ENCODE results near the gene LRIG1.

The LRIG1 gene

DNA sequence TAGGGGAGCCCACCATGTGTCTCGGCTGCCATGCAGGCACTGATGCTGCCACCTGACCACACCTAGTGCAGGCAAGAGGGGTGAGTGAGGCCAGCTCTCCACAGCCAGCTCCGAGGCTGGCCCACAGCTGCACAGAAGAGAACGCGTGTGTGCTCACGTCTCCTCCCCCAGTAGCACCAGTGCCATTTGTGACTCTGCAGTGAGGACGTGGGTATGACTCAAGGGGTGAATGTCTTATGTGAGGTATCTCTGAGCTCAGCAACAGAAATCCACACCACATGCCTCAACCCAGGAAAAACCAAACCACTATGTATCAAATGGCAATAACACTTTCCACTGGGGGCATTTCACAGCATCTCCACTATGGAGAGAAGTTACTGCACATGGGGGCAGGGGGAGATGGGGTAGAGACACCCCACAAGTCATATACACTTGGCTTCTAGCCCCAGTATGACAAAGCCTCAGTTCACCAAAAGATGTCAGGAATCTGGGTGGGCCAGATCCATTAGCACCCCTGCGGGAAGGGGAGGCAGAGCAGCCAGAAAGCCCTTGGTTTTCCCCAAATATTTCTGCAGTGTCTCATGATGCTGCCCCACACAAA, 87.6 kb downstream of the LRIG1 start:
- no peak for DNase-seq

DNA sequence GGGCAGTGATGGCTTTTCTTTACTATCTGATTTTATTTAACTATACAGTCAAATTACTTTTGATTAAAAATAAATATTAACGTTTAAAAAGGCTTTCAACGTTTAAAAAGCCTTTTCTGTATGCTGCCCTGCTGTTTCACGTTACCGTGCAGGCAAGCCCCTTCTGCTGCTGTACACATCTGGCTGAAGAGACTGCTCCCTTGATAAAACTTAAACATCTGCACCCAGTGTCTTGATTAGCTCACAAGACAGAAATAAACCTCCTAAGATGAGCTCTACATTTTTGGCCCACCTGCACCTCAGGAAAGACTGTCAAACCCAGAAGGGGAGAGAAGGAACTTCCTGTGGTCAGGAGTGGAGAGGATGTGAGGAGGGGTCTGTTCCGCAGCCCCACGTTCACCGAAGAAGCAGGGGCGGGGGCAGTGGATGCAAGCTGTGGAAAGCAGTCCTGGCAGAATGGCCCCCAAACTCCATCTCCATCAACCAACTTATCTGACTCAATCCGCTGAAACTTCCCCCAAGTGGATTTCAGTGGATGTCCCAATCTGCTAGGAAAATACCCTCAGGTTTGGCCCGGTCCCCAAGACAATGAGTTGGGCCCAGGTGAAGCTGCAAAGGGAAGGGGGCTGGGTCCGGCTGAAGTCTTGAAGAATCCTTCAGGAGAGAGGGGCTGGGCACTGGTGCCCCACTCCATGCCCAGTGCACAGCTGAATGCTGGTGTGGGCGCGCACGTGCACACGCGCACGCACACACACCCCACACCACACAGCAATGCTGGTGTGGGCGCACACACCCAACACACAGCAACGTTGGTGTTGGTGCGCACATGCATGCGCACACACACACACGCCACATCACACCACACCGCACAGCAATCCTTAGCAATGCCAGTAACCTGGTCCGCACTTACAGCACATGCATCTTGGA, 88.6 kb downstream of the LRIG1 start:
- no peak for DNase-seq

DNA sequence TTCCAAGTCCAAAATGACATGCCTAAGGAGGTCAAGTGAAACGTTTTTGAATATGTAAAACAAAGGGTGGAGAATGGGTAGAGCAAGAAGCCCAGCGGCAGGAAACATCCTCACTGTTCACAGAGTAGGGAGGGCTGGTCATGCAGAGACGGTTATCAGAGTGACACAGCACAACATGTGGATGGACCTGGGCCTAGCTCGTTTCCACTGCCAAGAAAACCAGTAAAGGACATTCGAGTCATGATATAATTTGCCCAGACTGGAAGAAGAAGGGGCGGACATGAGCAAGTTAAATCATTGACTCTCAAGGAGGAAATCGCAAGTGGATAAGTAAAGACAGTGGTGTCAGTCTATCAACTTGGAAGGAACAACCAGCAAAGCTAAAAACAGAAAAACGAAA, 89.3 kb downstream of the LRIG1 start:
- no peak for DNase-seq

DNA sequence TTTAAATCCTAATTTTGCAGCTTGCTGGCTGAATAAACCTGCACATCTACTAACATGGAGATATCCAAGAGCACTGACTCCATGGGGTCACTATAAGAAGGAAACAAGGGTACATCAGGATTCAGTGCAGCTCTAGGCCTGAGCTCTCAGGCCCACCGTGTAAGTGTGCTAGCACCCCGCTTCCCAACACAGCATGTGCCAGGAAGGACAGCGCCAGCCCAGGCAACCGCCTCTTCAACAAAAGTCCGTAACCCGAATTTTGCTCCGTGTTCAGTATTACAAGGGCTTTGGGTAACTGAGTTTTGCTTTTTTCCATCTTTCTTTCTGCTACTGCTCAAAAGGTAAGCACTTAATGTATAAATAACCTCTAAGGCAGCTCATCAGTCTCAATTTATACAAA, 89.8 kb downstream of the LRIG1 start:
- DNase-seq: no peak

DNA sequence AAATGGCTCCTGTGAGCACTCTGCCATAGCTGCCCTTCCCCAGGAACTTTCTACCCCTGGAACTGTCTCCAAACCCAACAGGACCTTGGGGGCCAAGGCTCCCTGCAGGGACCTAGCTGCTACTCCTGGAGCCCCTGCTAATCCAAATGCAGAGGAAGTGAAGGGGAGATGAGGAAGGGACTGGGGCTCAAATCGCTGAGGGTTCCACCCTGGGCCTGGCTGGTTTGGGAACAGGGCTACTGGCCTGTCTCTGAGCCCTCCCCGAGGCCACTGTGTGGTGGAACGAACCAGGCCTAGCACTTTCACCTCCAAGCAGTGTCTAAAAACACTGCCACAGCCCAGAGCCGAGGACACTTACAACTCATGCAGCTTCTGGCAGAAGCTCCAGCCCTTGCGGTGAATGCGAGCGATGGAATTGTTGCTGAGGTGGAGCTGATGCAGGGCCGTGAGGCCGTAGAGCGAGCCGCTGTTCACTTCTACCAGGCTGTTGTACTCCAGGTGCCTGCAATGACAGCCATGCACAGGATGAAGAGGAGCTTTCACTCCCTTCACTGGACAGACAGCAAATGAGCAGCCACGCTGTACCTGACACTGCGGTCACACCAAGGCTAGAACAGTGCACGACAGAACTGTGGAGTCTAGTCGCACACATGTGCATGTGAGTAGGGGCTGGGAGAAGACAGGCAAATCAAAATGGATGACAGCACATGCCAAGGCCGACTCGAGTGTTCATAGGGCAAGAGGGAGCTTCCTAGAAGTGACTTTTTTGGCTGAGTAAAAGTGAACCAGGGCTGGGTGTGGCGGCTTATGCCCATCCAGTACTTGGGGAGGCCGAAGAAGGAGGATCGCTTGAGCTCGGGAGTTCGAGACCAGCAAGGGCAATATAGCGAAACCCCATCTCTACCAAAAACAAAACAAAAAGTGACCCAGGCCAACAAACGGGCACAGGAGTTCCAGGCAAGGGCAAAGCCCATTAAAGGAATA, 90.8 kb downstream of the LRIG1 start:
- no peak for DNase-seq

DNA sequence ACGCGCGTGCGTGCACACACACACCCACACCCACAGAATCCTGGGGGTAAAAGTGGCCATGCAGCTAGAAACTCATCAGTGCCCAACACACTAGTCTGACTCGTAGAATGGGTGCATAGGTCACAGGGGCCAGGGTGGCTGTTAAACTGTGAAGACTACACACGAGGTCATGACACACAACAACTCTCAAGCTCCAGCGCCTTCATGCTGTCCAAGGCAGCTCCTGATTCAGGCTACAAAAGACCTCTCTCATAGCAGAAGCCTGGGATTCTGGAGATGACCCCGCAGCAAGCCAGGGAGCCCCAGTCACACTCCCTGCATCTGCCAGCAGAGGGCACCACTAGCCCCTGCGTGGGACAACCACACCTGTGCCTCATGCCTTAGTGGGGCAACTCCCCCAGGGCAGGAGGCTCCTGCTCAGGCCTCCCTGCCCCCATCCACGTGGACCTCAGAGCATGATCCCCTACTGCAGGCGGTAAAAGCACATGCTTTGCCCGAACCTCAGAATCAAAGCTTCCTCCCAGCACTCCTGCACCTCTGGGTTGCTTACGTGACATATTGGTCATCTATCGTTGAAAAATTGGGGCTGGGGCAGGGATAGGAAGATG, 93.1 kb downstream of the LRIG1 start:
- no peak for DNase-seq

DNA sequence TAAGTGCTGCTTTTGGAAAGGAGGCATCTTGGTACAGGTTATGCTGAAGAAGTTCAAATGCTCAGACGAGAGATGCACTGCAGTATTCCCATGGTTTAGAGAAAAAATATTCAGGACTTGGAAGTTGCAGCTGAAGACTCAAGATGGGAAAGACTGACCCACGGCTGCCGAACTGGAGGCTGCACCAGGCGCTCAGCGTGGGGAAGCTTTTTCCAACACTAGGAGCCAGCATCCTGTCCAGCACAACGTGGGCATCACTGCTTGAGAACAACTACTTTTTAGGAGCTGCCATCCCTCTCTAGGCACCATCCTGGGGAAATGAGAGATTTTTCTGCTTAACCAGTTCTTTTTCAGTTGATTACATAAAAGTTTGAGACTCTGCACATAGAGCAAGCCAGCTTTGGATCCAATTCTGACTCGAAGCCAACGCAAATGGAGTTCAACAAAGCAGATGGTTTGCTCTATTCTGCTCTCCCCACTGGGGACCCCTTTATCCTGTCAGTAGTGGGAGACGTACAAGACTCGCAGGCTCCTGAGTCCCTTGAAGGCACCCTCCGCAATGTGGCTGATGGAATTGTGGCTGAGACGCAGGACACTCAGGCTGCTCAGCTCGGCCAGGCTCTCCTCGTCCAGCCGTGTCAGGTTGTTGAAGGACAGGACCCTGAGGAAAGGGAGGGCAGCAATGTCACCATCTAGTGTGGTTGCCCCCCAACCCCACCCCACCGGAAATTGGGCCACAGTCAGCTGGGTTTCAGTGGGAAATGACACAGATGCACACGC, 93.8 kb downstream of the LRIG1 start:
- DNase-seq: no peak

DNA sequence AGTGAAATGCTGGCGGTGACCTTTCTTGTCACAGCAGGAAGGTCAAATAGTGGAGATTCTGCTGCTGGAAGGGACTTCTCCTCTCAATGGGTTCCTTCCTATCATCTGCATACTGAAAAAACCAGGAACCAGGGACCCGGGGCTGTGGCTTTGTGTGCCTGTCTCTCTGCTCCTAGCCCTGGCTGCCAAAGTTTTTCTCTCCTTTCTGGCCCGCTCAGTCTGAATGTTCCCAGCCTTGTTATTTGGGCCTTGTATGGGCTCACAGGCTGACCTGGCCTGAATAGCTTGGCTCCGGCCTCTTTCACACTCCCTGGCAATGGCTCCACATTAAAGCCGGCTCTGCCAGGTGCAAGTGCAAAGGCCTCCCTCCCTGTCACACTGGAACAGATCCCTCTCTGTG, 94.7 kb downstream of the LRIG1 start:
- no peak for DNase-seq

DNA sequence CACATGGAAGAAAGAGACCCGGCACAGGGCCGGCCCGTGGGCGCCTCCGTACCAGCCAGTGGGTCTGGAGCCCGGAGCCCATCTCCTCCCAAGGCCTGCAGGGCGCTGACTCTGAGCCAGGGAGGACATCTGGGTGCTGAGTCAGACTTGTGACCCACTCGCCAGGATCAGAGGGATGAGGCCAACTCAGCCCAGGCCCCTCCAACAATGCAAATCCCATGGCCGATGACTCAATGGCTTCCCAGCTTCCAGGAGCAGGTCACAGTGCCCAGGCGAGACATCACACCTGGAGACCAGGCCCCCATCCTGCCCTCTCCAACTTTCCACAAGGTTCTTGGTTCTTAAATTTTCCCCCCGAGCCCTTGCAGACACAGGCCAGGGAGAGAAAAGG, 95.1 kb downstream of the LRIG1 start:
- no peak for DNase-seq

DNA sequence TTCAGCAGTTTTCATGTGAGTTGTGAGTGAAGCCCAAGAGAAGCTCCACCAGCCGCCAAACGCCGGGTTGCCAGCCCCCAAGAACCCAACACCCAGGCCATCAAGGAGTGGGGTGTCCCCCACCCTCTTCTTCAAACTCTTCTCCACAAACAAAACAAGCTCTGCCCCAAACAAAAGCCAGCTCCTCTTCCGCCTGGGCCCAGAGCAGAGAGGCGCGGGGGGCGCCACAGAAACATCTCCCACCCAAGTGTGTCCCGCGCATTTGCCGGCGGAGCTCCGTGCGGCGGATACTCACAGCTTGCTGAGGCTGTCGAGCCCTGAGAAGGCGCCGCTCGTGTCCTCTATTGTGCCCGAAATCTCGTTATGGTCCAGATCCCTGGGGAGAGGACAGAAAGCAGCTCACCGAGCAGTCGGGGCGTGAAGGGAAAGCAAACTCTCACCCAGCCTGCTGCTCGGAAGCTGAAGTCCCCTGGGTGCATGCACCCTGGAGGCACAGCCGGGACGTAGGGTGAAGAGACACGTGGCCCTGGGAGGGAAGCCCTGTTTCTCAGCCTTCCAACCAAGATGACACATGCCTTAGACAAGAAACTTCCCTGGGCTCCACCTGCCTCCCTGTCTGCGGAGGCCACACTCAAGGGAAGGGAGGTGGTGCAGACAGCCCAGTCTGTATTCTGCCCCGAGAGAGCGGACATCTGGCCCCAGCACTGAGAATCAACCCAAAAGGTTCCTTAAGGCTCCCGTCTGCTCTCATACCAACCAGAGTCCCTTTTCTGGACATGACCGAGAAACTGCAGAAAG, 95.7 kb downstream of the LRIG1 start:
- DNase-seq: no peak

DNA sequence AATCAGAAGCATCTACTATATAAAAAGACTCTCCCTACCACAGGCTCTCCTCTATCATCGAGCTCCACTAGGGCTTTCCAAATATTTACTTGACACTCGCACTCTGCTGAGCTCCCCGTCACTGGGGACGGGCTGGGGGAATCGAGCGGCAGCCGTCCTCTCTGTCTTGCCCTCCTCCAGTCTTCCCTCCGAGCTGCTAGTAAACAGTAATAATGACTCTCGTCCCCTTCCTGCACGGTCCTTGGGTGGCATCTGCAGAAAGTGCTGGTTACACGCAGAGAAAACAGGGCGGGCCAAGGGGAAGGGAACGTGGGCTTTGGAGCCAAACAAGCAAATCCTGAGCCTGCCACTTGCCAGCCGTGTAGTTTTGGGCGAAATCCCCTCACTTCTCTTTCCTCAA, 96.6 kb downstream of the LRIG1 start:
- DNase-seq: no peak

DNA sequence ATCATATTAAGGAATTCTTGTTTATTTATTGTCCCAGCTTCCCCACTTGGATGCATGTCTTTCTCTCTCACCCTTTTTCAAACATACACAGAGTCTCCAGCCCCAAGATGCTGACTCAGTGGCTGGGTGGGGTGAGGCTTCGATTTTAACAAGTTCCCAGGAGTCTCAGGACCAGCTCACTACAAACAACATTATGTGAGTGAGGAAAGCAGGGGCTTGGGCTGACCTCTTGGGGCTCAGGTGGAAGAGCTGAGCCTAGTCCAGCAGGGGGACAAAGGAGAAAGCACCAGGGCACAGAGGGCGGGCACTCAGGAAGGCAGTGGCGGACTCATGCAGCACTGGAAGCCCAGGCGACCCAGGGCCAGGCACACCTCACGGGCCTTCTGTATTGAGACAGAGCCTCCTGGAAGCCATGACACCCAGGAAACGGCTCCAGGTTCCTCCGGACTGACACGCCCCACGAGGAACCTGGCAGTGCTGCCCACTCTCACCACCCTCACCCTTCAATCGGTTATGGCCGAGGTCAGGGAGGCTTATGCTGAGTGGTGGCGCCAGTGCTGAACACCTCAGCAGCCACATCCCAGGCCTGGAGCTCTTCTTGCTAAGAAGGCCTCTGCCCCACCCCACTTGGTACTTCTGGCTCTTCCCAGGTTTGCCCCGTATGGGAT, 97.4 kb downstream of the LRIG1 start:
- DNase-seq: no peak

DNA sequence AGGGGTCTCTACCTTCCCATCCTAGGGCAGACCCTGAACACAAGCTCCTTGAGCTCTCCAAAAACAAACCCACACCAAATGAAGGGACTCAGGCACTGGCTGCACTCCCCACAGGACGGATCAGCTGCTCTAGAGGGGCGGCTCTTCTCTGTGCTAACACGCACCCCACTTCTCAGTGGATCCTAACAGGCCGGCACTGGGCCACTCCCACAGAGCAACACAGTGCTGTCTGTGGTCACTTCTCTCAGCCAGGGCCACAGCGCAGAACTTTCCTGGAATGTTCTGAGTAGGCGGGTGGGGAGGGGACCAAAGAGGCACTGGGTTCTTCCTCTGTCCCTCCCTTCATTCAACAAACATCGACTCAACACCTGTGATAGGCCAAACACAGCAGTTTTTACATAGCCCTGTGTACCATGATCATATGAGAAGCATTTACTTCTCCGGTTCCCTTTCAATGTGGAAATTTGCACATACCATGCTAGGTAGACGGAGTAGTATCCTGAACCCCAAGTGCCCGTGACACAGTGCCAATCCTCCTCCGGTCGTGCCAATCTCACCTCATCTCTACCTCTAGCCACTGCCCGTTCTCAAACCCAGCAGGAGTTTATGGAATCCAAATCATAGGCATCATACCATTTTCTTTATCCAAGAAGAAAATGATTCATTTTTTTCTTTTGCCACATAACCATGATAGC, 98.1 kb downstream of the LRIG1 start:
- no peak for DNase-seq

DNA sequence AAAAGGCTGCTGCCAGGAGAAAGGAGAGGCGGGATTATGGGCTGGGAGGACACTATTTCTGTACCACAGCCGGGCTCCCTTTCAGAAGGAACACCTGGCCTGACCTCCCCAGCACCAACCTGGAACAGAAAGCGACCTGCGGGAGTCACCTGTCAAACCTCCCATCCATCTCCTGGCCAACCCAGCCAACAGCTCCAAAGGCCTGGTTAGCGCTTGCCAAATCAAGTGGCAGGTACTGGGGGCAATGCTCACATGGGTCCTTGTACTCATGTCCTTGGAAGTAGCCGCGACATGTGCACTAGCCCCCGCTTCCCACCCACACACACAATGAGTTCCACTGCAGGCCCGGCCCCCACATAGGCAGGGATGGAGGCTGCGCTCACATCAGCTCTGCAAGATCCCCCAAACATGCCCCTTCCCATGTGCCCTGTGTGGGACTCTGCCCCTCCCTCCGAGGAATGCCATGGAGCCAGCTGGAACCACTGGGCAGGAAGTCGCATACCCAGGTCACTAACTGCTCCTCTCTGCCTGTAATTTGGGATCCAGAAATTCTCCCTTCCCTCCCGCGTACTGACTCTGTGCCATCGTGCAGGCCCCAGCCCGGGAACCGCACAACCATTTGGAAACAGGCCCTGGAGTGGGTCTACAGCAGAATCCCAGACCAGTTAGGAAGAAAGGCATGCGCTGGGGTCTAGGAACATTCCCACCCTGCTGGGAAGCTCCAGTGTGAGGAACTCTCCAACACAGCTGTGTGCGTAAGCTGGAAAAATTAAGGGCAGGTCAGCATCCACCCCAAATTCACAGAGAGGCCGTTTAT, 98.9 kb downstream of the LRIG1 start:
- no peak for DNase-seq

DNA sequence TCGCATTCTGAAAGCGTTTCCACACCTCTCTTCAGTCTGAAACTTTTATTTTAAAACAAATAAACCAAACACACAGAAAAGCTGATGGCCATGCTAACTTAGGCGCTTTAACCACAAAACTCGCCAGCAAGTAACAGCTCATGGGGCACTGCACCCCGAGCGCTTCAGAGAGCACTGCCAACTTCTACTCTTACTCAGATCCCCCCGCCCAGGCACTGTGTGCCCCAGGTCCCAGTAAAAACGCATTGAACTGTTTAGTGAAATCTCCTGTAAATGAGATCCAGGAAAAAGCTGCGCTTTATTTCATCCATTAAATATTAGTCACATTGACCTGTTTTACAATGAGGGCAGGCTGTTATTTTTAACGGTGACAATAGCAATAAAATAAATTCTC, 99.7 kb downstream of the LRIG1 start:
- no peak for DNase-seq

DNA sequence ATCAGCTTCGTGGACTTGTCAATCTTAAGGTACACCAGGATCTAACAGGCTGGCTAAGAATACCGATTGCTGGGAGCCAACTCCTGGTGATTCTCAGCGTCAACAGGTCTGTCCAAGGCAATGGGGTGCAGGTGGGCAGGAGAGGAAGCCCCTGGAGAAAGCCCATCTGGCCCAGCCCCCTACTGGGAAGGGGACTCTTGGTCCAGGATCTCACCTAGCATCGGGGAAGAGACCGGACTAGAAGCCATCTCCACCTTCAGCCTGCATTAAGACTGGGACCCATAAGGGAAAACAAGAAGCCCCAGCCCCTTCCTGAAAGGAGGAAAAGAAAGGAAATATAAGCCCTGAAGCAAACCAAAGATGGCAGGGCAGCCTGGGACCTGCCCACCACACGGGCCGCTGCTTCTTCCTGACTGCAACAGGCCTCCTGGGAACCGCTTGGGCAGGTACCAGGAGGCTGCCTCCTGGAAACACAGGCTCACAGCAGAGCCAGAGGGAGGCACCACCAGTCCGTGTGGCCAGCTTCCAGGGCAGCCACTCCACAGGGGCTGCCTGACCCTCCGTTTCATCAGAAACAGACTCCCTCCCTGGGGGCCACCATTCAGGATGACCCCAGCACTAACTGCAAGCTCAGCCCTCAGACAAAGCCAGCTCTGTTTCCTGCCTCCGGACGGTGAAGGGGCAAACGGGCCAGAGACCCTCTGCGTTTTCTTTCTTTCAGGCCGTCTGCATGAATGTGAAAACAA, 100.2 kb downstream of the LRIG1 start:
- DNase-seq: no peak

DNA sequence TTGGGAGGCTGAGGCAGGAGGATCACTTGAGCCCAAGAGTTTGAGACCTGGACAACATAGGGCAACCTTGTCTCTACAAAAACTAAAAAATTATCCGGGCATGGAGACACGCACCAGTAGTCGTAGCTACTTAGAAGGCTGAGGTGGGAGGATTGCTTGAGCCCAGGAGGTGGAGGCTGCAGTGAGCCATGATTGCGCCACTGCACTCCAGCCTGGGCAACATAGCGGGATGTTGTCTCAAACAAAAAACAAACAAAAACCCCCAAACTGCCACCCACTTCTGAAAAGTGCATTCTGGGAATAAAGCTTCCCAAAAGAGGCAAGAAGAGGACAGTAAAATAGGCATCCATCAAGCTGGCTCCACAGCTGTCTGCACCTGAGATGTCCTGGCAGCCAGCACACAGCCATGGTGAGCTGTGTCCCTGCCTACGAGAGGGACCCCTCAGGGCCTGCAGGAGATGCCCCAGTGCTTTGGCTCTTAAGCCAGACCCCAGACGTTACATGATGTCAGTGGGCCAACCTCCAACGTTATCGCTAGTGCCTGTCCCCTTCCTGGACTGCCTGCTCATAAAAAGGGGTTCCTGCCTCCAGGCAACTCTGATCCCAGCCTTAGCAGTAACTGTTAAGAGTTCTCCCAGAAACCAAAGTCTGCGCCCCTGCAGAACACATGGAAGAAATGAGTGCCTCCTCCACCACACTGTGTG, 101.1 kb downstream of the LRIG1 start:
- DNase-seq: no peak

Data from DMS79 treated with DMSO at 0.1 percent for 48 hours (cell line).